Erythroblast (primary cell): ENCODE data around the gene ARHGAP42.

ENCODE experiments used
- GATA1 ChIP-seq: IDR thresholded peaks from 2 replicates; pipeline ENCODE4 v1.6.1; 2011; ENCODE audit warnings: low read depth, mild to moderate bottlenecking, control low read depth, low read length, moderate library complexity
- POLR2A ChIP-seq: IDR thresholded peaks from 2 replicates; pipeline ENCODE4 v1.6.1; 2011; ENCODE audit warnings: mild to moderate bottlenecking, low read length

- TF ChIP-seq POLR2A, result no peak
- no peak for TF ChIP-seq GATA1
These were observed 6.0 kb upstream of the ARHGAP42 start for GRCh38 chr11:100681064-100681502.
